HEK293 (cell line): ENCODE measurements around the gene INPP5A.

Source experiments
- CTCF ChIA-PET: fragments of 350-600 bp; formaldehyde crosslinking; extraction: SDS; loops from one replicate; lab custom pipeline; 2021; ENCODE audit warnings: antibody characterized with exemption; lab: Yijun Ruan, JAX
- POLR2A ChIA-PET: fragments of 300-600 bp; formaldehyde crosslinking; extraction: SDS; loops from one replicate; lab custom pipeline; 2020; ENCODE audit warnings: antibody characterized with exemption, inconsistent platforms; lab: Yijun Ruan, JAX
- H3K27ac ChIP-seq: fragments of 200-500 bp; sonication (Bioruptor generic); 2 replicates; pipeline ENCODE4 v1.5.1; 2014; ENCODE audit warnings: low read depth, low read length, control low read depth, inconsistent platforms; ENCODE audit errors: extremely low read depth
- H3K36me3 ChIP-seq, 2 experiments: fragments of 200-500 bp in 1 of 2; sonication (Bioruptor generic) in 1 of 2; 1 replicate in 1 of 2; 2 replicates in 1 of 2; pipeline ENCODE4 v1.5.1; 2014 to 2017; ENCODE audit warnings: inconsistent platforms in 2 of 2, low read length in 2 of 2; ENCODE audit not compliant: control insufficient read depth in 2 of 2, insufficient read depth in 1 of 2
- H3K4me1 ChIP-seq: fragments of 200-500 bp; sonication (Bioruptor generic); 2 replicates; pipeline ENCODE4 v1.5.1; 2014; ENCODE audit warnings: mild to moderate bottlenecking, low read length, inconsistent platforms; ENCODE audit not compliant: control insufficient read depth, insufficient read depth
- H3K4me3 ChIP-seq: 2 replicates; pipeline ENCODE4 v1.5.1; 2011; ENCODE audit warnings: low read depth, mild to moderate bottlenecking, control low read depth, low read length, moderate library complexity
- H3K9me3 ChIP-seq: fragments of 200-500 bp; sonication (Bioruptor generic); 2 replicates; pipeline ENCODE4 v1.5.1; 2014; ENCODE audit warnings: low read depth, low read length, inconsistent platforms; ENCODE audit not compliant: control insufficient read depth, insufficient read depth
- ELK4 ChIP-seq: IDR thresholded peaks from 2 replicates; pipeline ENCODE4 v1.6.1; 2011; ENCODE audit warnings: mild to moderate bottlenecking, low read depth, low read length, borderline replicate concordance
- KLF1 ChIP-seq: fragments of 450-650 bp; formaldehyde crosslinking; IDR thresholded peaks from 2 replicates; pipeline ENCODE4 v1.5.1; 2016; ENCODE audit warnings: missing biosample characterization, missing genetic modification characterization
- RBAK ChIP-seq: fragments of 450-650 bp; formaldehyde crosslinking; IDR thresholded peaks from 2 replicates; pipeline ENCODE4 v1.5.1; 2016; ENCODE audit warnings: missing biosample characterization, missing genetic modification characterization
- WT1 ChIP-seq: fragments of 450-650 bp; formaldehyde crosslinking; IDR thresholded peaks from 2 replicates; pipeline ENCODE4 v1.5.1; 2016; ENCODE audit warnings: missing biosample characterization, missing genetic modification characterization
- ZBTB1 ChIP-seq: fragments of 450-650 bp; formaldehyde crosslinking; IDR thresholded peaks from 2 replicates; pipeline ENCODE4 v1.5.1; 2016; ENCODE audit warnings: missing biosample characterization, missing genetic modification characterization
- ZBTB17 ChIP-seq: fragments of 450-650 bp; formaldehyde crosslinking; IDR thresholded peaks from 2 replicates; pipeline ENCODE4 v1.5.1; 2016; ENCODE audit warnings: missing biosample characterization, missing genetic modification characterization
- ZBTB21 ChIP-seq: fragments of 450-650 bp; formaldehyde crosslinking; IDR thresholded peaks from 2 replicates; pipeline ENCODE4 v1.5.1; 2017; ENCODE audit warnings: missing biosample characterization, missing genetic modification characterization
- ZBTB48 ChIP-seq: fragments of 450-650 bp; formaldehyde crosslinking; IDR thresholded peaks from 2 replicates; pipeline ENCODE4 v1.5.1; 2016; ENCODE audit warnings: missing biosample characterization, missing genetic modification characterization
- ZNF155 ChIP-seq: fragments of 450-650 bp; formaldehyde crosslinking; IDR thresholded peaks from 2 replicates; pipeline ENCODE4 v1.5.1; 2016; ENCODE audit warnings: missing biosample characterization, missing genetic modification characterization
- ZNF157 ChIP-seq: fragments of 450-650 bp; formaldehyde crosslinking; IDR thresholded peaks from 2 replicates; pipeline ENCODE4 v1.5.1; 2016; ENCODE audit warnings: missing biosample characterization, missing genetic modification characterization
- ZNF169 ChIP-seq: fragments of 450-650 bp; formaldehyde crosslinking; IDR thresholded peaks from 2 replicates; pipeline ENCODE4 v1.5.1; 2016; ENCODE audit warnings: missing biosample characterization, missing genetic modification characterization
- ZNF175 ChIP-seq: fragments of 450-650 bp; formaldehyde crosslinking; IDR thresholded peaks from 2 replicates; pipeline ENCODE4 v1.5.1; 2016; ENCODE audit warnings: missing biosample characterization, missing genetic modification characterization
- ZNF2 ChIP-seq: fragments of 450-650 bp; formaldehyde crosslinking; IDR thresholded peaks from 2 replicates; pipeline ENCODE4 v1.5.1; 2016; ENCODE audit warnings: missing biosample characterization, missing genetic modification characterization
- ZNF221 ChIP-seq: fragments of 450-650 bp; formaldehyde crosslinking; IDR thresholded peaks from 2 replicates; pipeline ENCODE4 v1.5.1; 2017; ENCODE audit warnings: missing biosample characterization, missing genetic modification characterization, borderline replicate concordance
- ZNF324 ChIP-seq: fragments of 450-650 bp; formaldehyde crosslinking; IDR thresholded peaks from 2 replicates; pipeline ENCODE4 v1.5.1; 2016; ENCODE audit warnings: missing biosample characterization, missing genetic modification characterization
- ZNF335 ChIP-seq: fragments of 450-650 bp; formaldehyde crosslinking; conservative IDR thresholded peaks from 2 replicates; pipeline ENCODE4 v1.5.1; 2016; ENCODE audit warnings: missing biosample characterization, missing genetic modification characterization
- ZNF416 ChIP-seq: fragments of 450-650 bp; formaldehyde crosslinking; IDR thresholded peaks from 2 replicates; pipeline ENCODE4 v1.5.1; 2016; ENCODE audit warnings: missing biosample characterization, missing genetic modification characterization
- ZNF521 ChIP-seq: fragments of 450-650 bp; formaldehyde crosslinking; IDR thresholded peaks from 2 replicates; pipeline ENCODE4 v1.5.1; 2017; ENCODE audit warnings: missing biosample characterization, mild to moderate bottlenecking, missing genetic modification characterization
- ZNF561 ChIP-seq: fragments of 450-650 bp; IDR thresholded peaks from 2 replicates; pipeline ENCODE4 v1.5.1; 2018; ENCODE audit warnings: missing biosample characterization, missing genetic modification characterization, borderline replicate concordance
- ZNF677 ChIP-seq: fragments of 450-650 bp; IDR thresholded peaks from 2 replicates; pipeline ENCODE4 v1.5.0; 2018; ENCODE audit warnings: missing biosample characterization, mild to moderate bottlenecking, missing genetic modification characterization, moderate library complexity
- ZNF777 ChIP-seq: fragments of 450-650 bp; formaldehyde crosslinking; IDR thresholded peaks from 2 replicates; pipeline ENCODE4 v1.5.1; 2017; ENCODE audit warnings: missing biosample characterization, missing genetic modification characterization, borderline replicate concordance
- ZNF791 ChIP-seq: fragments of 450-650 bp; formaldehyde crosslinking; IDR thresholded peaks from 2 replicates; pipeline ENCODE4 v1.5.1; 2016; ENCODE audit warnings: missing biosample characterization, missing genetic modification characterization
- ZNF792 ChIP-seq: fragments of 450-650 bp; formaldehyde crosslinking; IDR thresholded peaks from 2 replicates; pipeline ENCODE4 v1.5.1; 2016; ENCODE audit warnings: missing biosample characterization, missing genetic modification characterization
- ZNF830 ChIP-seq: fragments of 450-650 bp; IDR thresholded peaks from 2 replicates; pipeline ENCODE4 v1.5.0; 2018; ENCODE audit warnings: missing biosample characterization, missing genetic modification characterization, low read depth, mild to moderate bottlenecking, moderate library complexity
- TF ChIP-seq, protein P1 (sequence below): fragments of 450-650 bp; formaldehyde crosslinking; IDR thresholded peaks from 2 replicates; pipeline ENCODE4 v1.5.1; 2016; ENCODE audit warnings: missing biosample characterization, missing genetic modification characterization
- TF ChIP-seq, protein P2 (sequence below): fragments of 450-650 bp; formaldehyde crosslinking; IDR thresholded peaks from 2 replicates; pipeline ENCODE4 v1.5.1; 2016; ENCODE audit warnings: missing biosample characterization, missing genetic modification characterization
- TF ChIP-seq, protein P3 (sequence below): fragments of 450-650 bp; formaldehyde crosslinking; IDR thresholded peaks from 2 replicates; pipeline ENCODE4 v1.5.1; 2016; ENCODE audit warnings: missing biosample characterization, missing genetic modification characterization
- TF ChIP-seq, protein P4 (sequence below): fragments of 450-650 bp; formaldehyde crosslinking; IDR thresholded peaks from 2 replicates; pipeline ENCODE4 v1.5.0; 2017; ENCODE audit warnings: missing biosample characterization, missing genetic modification characterization, borderline replicate concordance

The INPP5A gene

GRCh38 chr10:132536241-132536876 lies 1.2 kb upstream of the INPP5A start (continued):
- TF ChIP-seq KLF1 (0 out of 2 replicates have a peak, but pooled peaks have one; percentile 32), ZNF335 (peak; percentile 80), ZNF677 (tag by site-specific recombination) (no peak)
- TF ChIP-seq, protein P1, sequence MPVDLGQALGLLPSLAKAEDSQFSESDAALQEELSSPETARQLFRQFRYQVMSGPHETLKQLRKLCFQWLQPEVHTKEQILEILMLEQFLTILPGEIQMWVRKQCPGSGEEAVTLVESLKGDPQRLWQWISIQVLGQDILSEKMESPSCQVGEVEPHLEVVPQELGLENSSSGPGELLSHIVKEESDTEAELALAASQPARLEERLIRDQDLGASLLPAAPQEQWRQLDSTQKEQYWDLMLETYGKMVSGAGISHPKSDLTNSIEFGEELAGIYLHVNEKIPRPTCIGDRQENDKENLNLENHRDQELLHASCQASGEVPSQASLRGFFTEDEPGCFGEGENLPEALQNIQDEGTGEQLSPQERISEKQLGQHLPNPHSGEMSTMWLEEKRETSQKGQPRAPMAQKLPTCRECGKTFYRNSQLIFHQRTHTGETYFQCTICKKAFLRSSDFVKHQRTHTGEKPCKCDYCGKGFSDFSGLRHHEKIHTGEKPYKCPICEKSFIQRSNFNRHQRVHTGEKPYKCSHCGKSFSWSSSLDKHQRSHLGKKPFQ (tag by site-specific recombination) = no peak
- TF ChIP-seq, all 188 proteins: peak for 9

DNA sequence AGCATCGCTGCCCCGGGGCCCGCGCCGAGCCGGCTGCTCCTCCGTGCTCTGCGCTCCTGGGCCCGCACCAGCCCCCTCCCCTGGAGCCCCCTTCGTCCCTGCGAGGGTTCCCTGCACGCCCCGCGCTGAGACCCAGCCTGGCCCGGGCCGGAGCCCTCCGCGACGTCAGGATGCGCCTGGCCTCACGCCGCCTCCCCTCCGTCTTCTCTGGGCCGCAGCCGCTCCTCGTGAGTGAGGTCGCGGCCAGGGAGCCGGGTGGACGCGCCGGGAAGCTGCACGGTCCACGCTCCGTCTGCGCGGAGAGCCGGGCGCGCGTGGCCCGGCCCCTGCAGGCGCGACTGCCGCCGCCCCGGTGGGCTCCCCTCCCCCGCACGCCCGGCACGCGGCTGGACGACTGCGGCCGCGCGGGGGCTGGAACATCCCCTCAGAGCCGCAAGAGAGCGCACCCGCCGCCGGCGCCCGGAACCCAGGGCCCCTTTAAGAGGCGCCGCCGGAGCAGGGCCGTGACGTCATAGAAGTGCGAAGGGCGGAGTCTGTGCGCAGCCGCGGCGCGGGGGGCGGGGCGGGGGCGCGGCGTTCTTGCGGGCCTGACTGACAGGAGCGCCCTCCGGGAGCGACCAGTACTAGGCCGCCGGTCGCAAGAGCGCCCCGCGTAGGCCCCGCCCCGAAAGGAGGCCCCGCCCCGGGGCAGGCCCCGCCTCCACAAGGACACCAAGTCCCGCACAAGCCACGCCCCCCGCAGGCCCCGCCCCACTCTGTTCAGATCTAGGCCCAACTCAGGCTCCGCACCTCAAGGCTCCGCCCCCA lies 507 bp upstream of the INPP5A start:
- Histone ChIP-seq H3K4me3 (peak overlapping the region; percentile 54), H3K9me3 (no peaks in the 10 kb centered on the region), H3K36me3 (no peaks in the 10 kb centered on the region), H3K4me1 (peaks cover 33% of the 10 kb centered on the region), H3K27ac (peak overlapping the region; percentile 83; the same call in 1 of the 2 replicates)
- ChIA-PET POLR2A (interaction anchor here (0.5 to 0.8 kb wide), 2 partner anchors 20 to 31 kb away, joined by 3 to 6 read pairs; no protein-coding TSS in a partner anchor), CTCF (interaction anchor here (1.0 to 1.5 kb wide), 2 partner anchors 78 to 79 kb away, joined by 4 to 6 read pairs; no protein-coding TSS in a partner anchor)
- TF ChIP-seq ZNF791 (tag by site-specific recombination) (no peak), RBAK (tag by site-specific recombination) (no peak), ZNF221 (tag by site-specific recombination) (no peak), ZNF155 (tag by site-specific recombination) (no peak), ZNF561 (tag by site-specific recombination) (peak; percentile 32; the same call in 1 of the 2 replicates), ZNF677 (tag by site-specific recombination) (peak; percentile 40; the same call in 1 of the 2 replicates), ZNF416 (tag by site-specific recombination) (no peak), ZNF2 (no peak), ZNF792 (tag by site-specific recombination) (no peak), ZNF324 (tag by site-specific recombination) (no peak), ZNF169 (no peak), ZNF777 (tag by site-specific recombination) (no peak), ZBTB1 (no peak), ZBTB48 (no peak), WT1 (tag by site-specific recombination) (no peak), ELK4 (no peak), ZNF521 (tag by site-specific recombination) (no peak), ZBTB17 (tag by site-specific recombination) (peak; percentile 42; the same call in 1 of the 2 replicates), ZBTB21 (peak; percentile 85), ZNF157 (no peak), ZNF830 (no peak), ZNF175 (tag by site-specific recombination) (no peak)
- TF ChIP-seq, protein P2, sequence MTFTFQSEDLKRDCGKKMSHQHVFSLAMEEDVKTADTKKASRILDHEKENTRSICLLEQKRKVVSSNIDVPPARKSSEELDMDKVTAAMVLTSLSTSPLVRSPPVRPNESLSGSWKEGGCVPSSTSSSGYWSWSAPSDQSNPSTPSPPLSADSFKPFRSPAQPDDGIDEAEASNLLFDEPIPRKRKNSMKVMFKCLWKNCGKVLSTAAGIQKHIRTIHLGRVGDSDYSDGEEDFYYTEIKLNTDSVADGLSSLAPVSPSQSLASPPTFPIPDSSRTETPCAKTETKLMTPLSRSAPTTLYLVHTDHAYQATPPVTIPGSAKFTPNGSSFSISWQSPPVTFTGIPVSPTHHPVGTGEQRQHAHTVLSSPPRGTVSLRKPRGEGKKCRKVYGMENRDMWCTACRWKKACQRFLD (tag by site-specific recombination) = no peak
- TF ChIP-seq, protein P3, sequence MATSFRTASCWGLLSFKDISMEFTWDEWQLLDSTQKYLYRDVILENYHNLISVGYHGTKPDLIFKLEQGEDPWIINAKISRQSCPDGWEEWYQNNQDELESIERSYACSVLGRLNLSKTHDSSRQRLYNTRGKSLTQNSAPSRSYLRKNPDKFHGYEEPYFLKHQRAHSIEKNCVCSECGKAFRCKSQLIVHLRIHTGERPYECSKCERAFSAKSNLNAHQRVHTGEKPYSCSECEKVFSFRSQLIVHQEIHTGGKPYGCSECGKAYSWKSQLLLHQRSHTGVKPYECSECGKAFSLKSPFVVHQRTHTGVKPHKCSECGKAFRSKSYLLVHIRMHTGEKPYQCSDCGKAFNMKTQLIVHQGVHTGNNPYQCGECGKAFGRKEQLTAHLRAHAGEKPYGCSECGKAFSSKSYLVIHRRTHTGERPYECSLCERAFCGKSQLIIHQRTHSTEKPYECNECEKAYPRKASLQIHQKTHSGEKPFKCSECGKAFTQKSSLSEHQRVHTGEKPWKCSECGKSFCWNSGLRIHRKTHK (tag by site-specific recombination) = no peak
- TF ChIP-seq, protein P4, sequence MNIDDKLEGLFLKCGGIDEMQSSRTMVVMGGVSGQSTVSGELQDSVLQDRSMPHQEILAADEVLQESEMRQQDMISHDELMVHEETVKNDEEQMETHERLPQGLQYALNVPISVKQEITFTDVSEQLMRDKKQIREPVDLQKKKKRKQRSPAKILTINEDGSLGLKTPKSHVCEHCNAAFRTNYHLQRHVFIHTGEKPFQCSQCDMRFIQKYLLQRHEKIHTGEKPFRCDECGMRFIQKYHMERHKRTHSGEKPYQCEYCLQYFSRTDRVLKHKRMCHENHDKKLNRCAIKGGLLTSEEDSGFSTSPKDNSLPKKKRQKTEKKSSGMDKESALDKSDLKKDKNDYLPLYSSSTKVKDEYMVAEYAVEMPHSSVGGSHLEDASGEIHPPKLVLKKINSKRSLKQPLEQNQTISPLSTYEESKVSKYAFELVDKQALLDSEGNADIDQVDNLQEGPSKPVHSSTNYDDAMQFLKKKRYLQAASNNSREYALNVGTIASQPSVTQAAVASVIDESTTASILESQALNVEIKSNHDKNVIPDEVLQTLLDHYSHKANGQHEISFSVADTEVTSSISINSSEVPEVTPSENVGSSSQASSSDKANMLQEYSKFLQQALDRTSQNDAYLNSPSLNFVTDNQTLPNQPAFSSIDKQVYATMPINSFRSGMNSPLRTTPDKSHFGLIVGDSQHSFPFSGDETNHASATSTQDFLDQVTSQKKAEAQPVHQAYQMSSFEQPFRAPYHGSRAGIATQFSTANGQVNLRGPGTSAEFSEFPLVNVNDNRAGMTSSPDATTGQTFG (tag by site-specific recombination) = no peak
